IPS DF 4.7 (cell line): ENCODE data around the gene TTC38.
"Not testable (repeated sequence)": the region's sequence is repeated elsewhere in the genome, so short reads cannot be mapped to it uniquely, and the experiment has no call there.

ENCODE experiments used
- DNase-seq: peaks from one replicate; pipeline ENCODE4 v3.0.0-alpha.2; 2013; ENCODE audit warnings: low spot score; ENCODE audit errors: extremely low read depth

The TTC38 gene

GRCh38 chr22:46295277-46295971, 27.6 kb downstream of the TTC38 start:
- no peak for DNase-seq

DNA sequence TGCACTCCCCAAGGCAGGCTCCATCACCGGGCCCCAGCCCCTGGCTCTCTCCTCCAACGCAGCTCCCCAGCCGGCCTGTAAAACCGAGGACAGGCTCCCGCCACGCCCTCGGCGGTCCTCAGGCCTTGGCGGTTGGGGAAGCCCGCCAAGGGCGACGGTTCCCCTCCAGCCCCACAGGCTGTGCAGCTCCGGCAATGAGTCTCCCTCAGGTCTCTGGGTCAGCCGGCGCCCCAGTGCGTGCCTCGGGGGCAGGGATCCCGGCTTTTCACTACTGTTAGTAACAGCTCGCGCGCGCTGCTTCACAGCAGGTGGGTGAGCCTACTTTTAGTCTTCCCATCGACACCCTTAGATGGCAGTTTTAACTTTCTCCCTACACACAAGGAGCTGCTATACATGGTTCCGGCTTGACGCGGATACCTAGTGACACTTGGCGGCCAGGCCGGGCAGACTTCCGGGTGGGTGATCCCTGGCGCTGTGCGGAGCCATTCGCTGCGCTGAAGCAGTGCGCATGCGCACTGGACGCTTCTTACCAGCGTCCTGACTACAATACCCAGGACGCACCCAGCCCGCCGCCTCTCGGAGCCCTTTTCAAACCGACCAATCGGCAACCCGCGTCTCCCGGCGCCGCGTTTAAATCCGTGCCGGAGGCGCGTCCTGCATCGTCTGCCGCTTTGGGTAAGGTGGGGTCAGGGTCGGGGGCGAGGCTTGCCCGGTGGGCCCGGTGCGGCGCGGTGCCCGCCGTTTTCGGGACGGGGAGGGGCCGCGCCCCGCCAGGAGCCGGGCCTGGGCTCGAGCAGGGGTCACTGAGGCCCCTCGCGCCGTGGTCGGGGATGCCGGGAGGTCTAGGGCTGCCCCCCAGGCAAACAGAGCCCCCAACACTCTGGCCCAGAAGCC, 28.7 kb downstream of the TTC38 start, which contains the start of gene GTSE1:
TSS of gene GTSE1 (plus strand) at position 614 of the 894 bp plus-strand sequence. CDS start 531 bp downstream, outside the sequence.
- peak; percentile 93 for DNase-seq

DNA sequence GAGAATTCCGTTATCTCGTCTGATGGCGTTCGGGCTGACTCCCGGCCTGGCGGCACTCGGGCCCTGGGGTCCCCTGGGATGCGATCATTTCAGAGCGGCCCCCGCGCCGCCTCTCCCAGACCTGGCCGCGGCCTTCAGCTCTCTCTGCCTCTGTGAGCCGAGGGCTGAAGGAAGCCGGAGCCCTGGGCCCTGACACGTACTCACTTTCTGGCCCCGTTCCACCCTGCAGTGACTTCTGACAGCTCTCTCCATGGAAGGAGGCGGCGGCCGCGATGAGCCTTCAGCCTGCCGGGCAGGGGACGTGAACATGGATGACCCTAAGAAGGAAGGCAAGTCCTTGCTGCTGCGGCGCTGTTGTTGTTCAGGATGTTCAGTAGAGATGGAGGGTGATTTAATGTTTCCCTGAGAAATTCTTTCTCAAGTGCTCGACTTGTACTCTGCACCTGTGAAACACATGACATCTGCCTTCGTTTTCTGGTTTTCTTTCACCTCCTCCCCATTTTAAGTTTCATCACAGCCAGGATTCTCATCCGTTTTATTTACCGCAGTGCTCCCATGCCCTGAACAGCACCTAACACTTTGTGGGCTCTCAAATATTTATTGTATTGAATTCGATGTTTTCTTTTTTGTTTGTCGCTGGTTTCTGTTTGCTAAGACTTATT, 29.5 kb downstream of the TTC38 start:
- no peak for DNase-seq

- DNase-seq: no peak
Measured at GRCh38 chr22:46299101-46299500, 31.3 kb downstream of the TTC38 start.

DNA sequence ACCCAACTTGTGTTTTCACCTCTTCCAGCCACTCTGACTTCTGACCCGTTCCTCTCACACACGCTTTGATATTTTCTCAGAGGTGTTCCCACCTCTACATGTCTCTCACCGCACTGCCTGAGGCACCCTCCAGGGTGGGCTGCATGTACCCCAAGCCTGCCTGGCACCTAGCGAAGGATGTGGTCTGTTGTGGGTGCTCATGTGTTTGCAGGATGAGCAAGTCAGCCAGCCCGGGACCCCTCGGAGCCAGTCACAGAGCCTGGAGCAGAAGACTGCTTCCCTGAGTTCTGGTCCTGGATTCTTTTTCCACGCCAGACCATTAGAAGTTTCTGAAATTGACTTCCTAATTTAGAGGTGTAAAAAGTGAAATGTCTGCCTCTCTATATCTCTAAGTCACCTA, 32.7 kb downstream of the TTC38 start:
- no peak for DNase-seq

- DNase-seq: no peak
Measured at GRCh38 chr22:46303347-46303965, 35.6 kb downstream of the TTC38 start.

- DNase-seq: no peak
Measured at GRCh38 chr22:46308283-46308988, 40.6 kb downstream of the TTC38 start.

- DNase-seq: no peak
Measured at GRCh38 chr22:46309526-46310085, 41.8 kb downstream of the TTC38 start.

DNA sequence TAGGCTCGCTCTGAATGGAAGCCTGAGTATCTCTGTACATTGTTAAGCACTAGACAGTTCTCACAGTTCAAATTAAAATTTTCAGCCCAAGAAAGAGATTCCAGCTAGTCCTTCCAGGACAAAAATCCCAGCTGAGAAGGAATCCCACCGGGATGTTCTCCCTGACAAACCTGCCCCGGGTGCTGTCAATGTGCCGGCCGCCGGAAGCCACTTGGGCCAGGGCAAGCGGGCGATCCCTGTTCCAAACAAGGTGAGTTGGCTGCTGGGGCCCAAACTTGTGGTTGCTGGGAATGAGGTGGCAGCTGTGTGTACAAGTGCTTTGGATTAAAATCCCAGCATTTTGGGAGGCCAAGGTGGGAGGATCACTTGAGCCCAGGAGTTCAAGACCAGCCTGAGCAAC, 44.2 kb downstream of the TTC38 start:
- DNase-seq: no peak

DNA sequence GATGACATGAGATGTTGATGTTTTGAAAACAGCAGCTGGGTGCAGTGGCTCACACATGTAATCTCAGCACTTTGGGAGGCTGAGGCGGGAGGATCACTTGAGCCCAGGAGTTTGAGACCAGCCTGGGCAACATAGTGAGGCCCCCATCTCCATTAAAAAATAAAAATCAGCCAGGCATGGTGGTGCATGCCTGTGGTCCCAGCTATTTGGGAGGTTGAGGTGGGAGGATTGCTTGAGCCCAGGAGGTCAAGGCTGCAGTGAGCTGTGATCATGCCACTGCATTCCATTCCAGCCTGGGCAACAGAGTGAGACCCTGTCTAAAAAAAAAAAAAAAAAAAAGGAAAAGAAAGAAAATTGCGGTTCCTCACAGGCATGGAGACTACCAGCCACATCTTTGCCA, 45.0 kb downstream of the TTC38 start:
- DNase-seq: not testable (repeated sequence)

DNA sequence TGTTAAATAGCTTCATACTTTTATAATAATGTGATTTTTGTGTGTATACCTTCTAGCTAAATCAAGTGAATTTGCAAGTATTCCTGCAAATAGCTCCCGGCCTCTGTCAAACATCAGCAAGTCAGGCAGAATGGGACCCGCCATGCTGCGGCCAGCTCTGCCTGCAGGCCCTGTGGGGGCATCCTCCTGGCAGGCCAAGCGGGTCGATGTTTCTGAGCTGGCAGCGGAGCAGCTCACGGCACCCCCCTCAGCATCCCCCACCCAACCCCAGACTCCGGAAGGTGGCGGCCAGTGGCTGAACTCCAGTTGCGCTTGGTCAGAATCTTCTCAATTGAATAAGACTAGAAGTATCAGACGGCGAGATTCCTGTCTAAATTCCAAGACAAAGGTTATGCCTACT, 48.2 kb downstream of the TTC38 start:
- no peak for DNase-seq

GRCh38 chr22:46317646-46318045, 49.8 kb downstream of the TTC38 start:
- no peak for DNase-seq

GRCh38 chr22:46318576-46318975, 50.8 kb downstream of the TTC38 start:
- no peak for DNase-seq

DNA sequence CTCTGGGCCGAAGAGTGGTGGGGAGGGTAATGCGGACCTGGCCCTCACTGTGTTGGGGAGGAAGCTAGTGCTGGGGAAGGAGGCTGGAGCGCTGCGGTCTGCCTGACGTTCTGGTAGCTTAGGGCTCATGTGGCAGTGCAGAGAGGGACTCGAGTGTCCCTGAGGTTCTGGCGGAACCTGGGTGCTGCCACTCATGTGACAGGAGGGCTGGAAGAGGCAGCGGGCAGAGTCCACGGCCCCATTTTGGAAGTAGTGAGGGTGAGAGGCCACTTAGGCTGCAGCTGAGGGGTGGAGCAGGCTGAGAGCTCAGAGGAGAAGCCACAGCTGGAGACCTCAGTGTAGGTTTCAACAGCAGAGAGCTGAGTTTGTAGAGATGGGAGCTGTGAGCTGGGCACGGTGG, 51.5 kb downstream of the TTC38 start:
- DNase-seq: no peak

- DNase-seq: no peak
Measured at GRCh38 chr22:46320166-46320710, 52.4 kb downstream of the TTC38 start.

DNA sequence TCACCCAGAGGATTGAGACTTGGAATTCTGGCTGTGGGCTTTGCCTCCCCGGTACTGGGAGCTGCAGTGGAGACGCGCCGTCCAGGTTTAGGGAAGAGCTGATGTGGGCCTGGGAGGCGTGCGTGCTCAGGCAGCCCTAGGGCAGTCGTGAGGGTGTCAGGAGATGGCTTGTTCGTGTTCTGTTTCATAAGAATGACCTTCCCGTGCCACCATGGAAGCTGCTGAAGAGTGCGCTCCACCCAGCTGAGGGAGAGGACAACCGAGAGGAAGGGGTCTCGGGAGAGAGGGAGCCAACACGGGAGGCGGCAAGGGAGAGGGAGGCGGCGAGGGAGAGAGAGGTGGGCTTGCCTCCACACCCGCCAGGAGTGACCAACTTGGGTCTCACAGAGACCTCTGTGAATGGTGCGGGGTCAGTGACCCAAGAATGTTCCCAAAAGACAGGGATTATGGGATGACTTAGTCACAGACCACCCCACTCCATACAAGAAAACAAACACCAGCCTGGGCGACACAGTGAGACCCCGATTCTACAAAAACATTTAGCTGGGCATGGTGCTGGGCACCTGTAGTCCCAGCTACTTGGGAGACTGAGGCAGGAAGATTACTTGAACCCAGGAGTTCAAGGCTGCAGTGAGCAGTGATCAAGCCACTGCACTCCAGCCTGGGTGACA, 53.0 kb downstream of the TTC38 start:
- no peak for DNase-seq

DNA sequence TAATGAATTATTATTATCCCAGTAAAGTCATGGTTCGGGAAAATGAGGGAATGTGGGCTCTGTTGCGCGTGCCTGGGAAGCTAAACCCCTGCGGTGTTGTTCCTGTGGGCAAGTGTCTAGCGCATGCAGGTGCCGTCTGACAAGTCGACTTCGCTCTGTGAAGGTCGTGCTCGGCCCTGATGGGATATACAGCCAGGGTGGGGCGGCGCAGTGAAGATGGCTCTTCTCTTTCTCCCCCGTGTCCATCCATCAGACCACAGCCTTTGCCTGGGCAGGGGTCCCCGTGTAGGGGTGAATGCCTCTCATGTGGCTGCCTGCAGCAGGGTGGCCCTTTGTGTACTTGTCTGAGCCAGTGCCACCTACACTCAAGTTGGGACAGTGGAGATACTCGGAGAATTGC, 54.9 kb downstream of the TTC38 start:
- DNase-seq: no peak

DNA sequence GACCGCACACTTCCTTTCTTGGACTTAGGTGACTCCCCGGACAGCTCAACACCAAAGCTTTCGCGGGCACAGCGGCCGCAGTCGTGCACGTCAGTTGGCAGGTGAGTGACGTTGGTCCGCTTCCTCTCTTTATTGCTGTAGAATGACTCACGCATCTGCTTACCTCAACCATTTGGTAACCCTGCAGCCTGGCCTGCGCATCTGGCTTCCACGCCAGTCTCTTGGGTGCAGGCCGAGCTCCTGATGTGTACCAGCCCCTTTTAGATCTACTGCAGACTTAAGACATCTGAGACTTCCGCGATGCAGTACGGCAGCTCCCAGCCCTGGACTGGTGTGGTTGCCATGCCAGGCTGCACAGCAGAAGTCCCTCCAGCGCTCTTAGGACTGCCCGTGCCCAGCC, 55.4 kb downstream of the TTC38 start:
- DNase-seq: no peak

GRCh38 chr22:46326066-46326680, 58.4 kb downstream of the TTC38 start:
- DNase-seq: no peak
